Calu3 (cell line): Measurements from ENCODE around the gene STXBP1. TPM values are rescaled to one million over a fixed set of nuclear protein-coding genes. Genes with fewer than 3 reads are reported as not detected.

Experiments
- BruUV-seq: library from RNA; stranded (reverse); fragments of 400-500 nt; replicated peaks from 2 replicates; lab custom pipeline; 2021; lab: Mats Ljungman, UMichigan
- CTCF ChIA-PET: fragments of 300-600 bp; sonication (Branson Sonifier 250); formaldehyde crosslinking; loops from one replicate; lab custom pipeline; 2022; ENCODE audit warnings: antibody characterized with exemption; lab: Charles Lee
- DNase-seq: peaks from one replicate; pipeline ENCODE4 v3.0.0; 2022
- H3K27ac Mint-ChIP-seq: one replicate; pipeline ENCODE4 v1.8.0; 2022; ENCODE audit warnings: mixed read lengths; ENCODE audit not compliant: unreplicated experiment
- H3K27me3 Mint-ChIP-seq: one replicate; pipeline ENCODE4 v1.8.0; 2022; ENCODE audit warnings: mixed read lengths; ENCODE audit not compliant: unreplicated experiment
- H3K36me3 Mint-ChIP-seq: one replicate; pipeline ENCODE4 v1.8.0; 2022; ENCODE audit warnings: mild to moderate bottlenecking, moderate library complexity, mixed read lengths; ENCODE audit not compliant: insufficient read depth, unreplicated experiment
- H3K4me1 Mint-ChIP-seq: one replicate; pipeline ENCODE4 v1.8.0; 2022; ENCODE audit warnings: mild to moderate bottlenecking, low read depth, mixed read lengths; ENCODE audit not compliant: unreplicated experiment
- H3K4me3 Mint-ChIP-seq: one replicate; pipeline ENCODE4 v1.8.0; 2022; ENCODE audit warnings: mild to moderate bottlenecking, low read depth, moderate library complexity, mixed read lengths; ENCODE audit not compliant: unreplicated experiment
- H3K9me3 Mint-ChIP-seq: one replicate; pipeline ENCODE4 v1.8.0; 2022; ENCODE audit warnings: low read depth, mixed read lengths; ENCODE audit not compliant: unreplicated experiment
- CTCF ChIP-seq: fragments of 200-600 bp; IDR thresholded peaks from one replicate; pipeline ENCODE4 v1.8.0; 2022; ENCODE audit warnings: antibody characterized with exemption; ENCODE audit not compliant: unreplicated experiment
- intact Hi-C: fragments of 100-400 bp; cut with micrococcal nuclease; formaldehyde crosslinking; loops from one replicate; pipeline ENCODE4 v1.10.0; 2022; ENCODE audit not compliant: unreplicated experiment
- total RNA-seq: library from RNA; stranded (reverse); gene quantifications from 2 replicates; pipeline ENCODE4 v1.2.3, GENCODE V29; 2022

STXBP1 gene
- total RNA-seq, 1 experiment from 2014 or later: 5.9 TPM

DNA sequence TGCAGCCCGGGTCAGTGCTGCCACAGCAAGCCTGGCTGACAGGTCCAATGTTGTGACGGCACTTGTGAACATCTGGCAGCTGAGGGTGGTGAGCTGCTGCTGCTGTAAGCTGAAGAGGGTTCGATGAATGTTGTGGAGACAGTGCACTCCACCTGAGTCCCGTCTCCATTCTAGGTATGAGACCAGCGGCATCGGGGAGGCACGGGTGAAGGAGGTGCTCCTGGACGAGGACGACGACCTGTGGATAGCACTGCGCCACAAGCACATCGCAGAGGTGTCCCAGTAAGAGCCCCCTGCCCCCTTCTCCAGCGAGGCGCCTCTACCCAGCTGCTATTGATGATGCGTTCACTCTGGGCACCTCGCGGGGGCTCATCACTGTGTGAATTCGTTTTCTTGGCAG lies 55.8 kb downstream of the STXBP1 start:
- DNase-seq: no peak
- BruUV-seq: no TSS peak
- TF ChIP-seq CTCF: no peak
- Mint-ChIP-seq H3K4me3 (no peak overlapping the region), H3K4me1 (no peaks in the 10 kb centered on the region), H3K27me3 (no peaks in the 10 kb centered on the region), H3K27ac (no peak overlapping the region), H3K9me3 (no peaks in the 10 kb centered on the region), H3K36me3 (no peaks in the 10 kb centered on the region)
- intact Hi-C loops: no loop called here
- CTCF ChIA-PET: interaction anchor here (0.5 kb wide), 1 partner anchor 67 kb away, joined by 3 read pairs; the partner anchor contains the start of gene TOR2A

- CTCF ChIA-PET: no interaction called here
- no peaks in the 10 kb centered on the region for H3K36me3 Mint-ChIP-seq
- no peaks in the 10 kb centered on the region for H3K4me1 Mint-ChIP-seq
- no peaks in the 10 kb centered on the region for H3K27me3 Mint-ChIP-seq
- no peak overlapping the region for H3K27ac Mint-ChIP-seq
- no peak overlapping the region for H3K4me3 Mint-ChIP-seq
- intact Hi-C loops: no loop called here
- BruUV-seq: no TSS peak
- DNase-seq: no peak
- TF ChIP-seq CTCF: no peak
- H3K9me3 Mint-ChIP-seq: no peaks in the 10 kb centered on the region
These were observed 61.2 kb downstream of the STXBP1 start for GRCh38 chr9:127673234-127673633.

DNA sequence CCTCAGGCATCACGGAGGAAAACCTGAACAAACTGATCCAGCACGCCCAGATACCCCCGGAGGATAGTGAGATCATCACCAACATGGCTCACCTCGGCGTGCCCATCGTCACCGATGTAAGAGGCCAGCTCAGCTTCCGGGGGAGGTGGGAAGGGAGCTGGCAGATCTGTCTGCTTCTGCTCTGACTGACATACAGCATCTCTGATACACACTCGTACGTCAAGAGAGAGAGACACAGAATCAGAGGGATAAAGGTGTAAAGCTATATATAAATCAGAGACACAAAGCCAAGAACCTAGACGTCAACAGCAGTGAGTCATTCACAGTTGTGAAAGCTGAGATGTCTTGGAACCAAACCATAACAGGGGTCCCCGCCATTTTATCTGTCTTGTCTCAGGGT lies 64.6 kb downstream of the STXBP1 start:
- Mint-ChIP-seq H3K27ac (no peak overlapping the region), H3K9me3 (no peaks in the 10 kb centered on the region), H3K4me3 (no peak overlapping the region), H3K36me3 (no peaks in the 10 kb centered on the region), H3K4me1 (no peaks in the 10 kb centered on the region), H3K27me3 (no peaks in the 10 kb centered on the region)
- no peak for TF ChIP-seq CTCF
- intact Hi-C loops: no loop called here
- CTCF ChIA-PET: no interaction called here
- no TSS peak for BruUV-seq
- DNase-seq: no peak

- CTCF ChIA-PET: no interaction called here
- TF ChIP-seq CTCF: no peak
- Mint-ChIP-seq H3K4me3 (no peak overlapping the region), H3K27ac (no peak overlapping the region), H3K9me3 (no peaks in the 10 kb centered on the region), H3K27me3 (no peaks in the 10 kb centered on the region), H3K36me3 (no peaks in the 10 kb centered on the region), H3K4me1 (no peaks in the 10 kb centered on the region)
- intact Hi-C loops: no loop called here
- BruUV-seq: no TSS peak
- DNase-seq: no peak
These were observed 67.4 kb downstream of the STXBP1 start for GRCh38 chr9:127679506-127679905.
